ENCODE measurements around the gene RNU1-2.

Gene RNU1-2

GRCh38 chr1:16903458-16903796, 7.6 kb downstream of the RNU1-2 start:
- H3K36me3 Mint-ChIP-seq (ENCODE audit: low read depth), result no peaks in the 10 kb centered on the region
- no peak overlapping the region for H3K4me3 Mint-ChIP-seq
- no peak for TF ChIP-seq CTCF (IDR thresholded peaks at IDR 0.05)
- peaks cover 3% of the 10 kb centered on the region for H3K27me3 Mint-ChIP-seq (ENCODE audit: low read depth, poor library complexity)
- DNase-seq, result no peak
- H3K27ac Mint-ChIP-seq, result peak overlapping the region; percentile 95
- peaks cover 7% of the 10 kb centered on the region for H3K9me3 Mint-ChIP-seq
- peaks cover 31% of the 10 kb centered on the region for H3K4me1 Mint-ChIP-seq

GRCh38 chr1:16904560-16905109, 8.9 kb downstream of the RNU1-2 start:
- Mint-ChIP-seq H3K4me1 (peaks cover 32% of the 10 kb centered on the region), H3K9me3 (peaks cover 7% of the 10 kb centered on the region), H3K4me3 (no peak overlapping the region), H3K27me3 (ENCODE audit: low read depth, poor library complexity) (peaks cover 3% of the 10 kb centered on the region), H3K27ac (no peak overlapping the region), H3K36me3 (ENCODE audit: low read depth) (no peaks in the 10 kb centered on the region)
- TF ChIP-seq CTCF (IDR thresholded peaks at IDR 0.05), result no peak
- peak; percentile 91 for DNase-seq

DNA sequence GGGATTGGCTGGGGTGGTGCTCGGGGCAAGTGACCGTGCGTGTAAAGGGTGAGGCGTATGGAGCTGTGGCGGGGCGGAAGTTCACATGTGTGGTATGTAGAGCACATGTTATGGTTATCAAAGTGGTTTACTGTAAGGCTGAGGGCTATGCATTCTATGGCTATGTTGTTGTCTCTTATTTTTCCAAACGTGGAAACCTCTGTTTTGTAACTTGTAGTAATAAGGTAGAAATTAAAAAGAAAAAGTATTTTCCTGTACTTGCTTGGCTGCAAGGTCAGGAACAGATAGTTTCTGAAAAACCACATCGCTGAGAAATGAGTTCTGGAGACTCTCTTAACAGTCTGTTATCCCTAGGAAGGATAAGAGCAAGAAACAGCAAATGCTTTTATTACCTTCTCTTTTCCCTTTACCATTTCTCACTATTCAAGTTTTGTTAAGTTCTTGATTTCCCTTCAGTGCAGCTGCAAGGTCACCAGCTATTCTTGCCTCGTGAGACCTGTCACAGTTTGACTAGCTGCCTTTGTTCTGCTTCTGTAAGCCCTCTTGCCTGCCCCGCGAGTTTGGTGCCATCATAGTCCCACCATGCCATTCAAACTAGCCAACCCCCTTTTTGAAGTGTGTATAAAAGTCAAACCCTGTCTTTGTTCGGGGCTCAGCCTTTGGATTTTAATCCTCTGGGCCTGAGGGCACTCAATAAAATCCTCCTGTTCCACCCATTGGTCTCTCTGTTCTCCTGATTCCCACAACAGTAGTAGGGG, 9.5 kb downstream of the RNU1-2 start:
- Mint-ChIP-seq H3K27ac (no peak overlapping the region), H3K4me3 (no peak overlapping the region), H3K27me3 (ENCODE audit: low read depth, poor library complexity) (peaks cover 3% of the 10 kb centered on the region), H3K36me3 (ENCODE audit: low read depth) (no peaks in the 10 kb centered on the region), H3K9me3 (peaks cover 7% of the 10 kb centered on the region), H3K4me1 (peaks cover 36% of the 10 kb centered on the region)
- TF ChIP-seq CTCF (IDR thresholded peaks at IDR 0.05), result no peak
- DNase-seq, result peak; percentile 37

GRCh38 chr1:16905868-16906702, 10.3 kb downstream of the RNU1-2 start:
- Mint-ChIP-seq H3K9me3 (peaks cover 7% of the 10 kb centered on the region), H3K36me3 (ENCODE audit: low read depth) (no peaks in the 10 kb centered on the region)

DNA sequence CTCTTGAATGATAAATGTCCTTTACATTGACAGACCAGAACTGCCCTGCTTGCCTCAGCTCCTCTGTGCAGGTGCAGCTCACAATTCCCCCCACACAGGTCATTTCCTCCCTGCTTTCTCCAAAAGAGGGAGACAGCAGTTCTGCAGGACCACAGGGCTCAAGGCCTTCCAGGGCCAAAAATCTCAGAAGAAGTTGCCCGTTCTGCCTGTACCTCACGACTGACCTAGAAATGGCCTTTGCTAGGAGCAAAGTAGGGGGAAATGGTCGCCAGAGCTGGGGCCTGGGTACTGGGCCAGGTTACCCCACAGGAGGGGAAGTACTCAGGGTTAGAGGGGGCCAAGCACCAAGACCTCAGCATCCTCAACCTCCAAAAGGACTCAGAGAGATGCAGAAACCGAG, 11.1 kb downstream of the RNU1-2 start:
- peaks cover 7% of the 10 kb centered on the region for H3K9me3 Mint-ChIP-seq
- no peaks in the 10 kb centered on the region for H3K27me3 Mint-ChIP-seq (ENCODE audit: low read depth, poor library complexity)
- DNase-seq, result no peak
- no peak overlapping the region for H3K27ac Mint-ChIP-seq
- no peak overlapping the region for H3K4me3 Mint-ChIP-seq
- TF ChIP-seq CTCF (IDR thresholded peaks at IDR 0.05), result no peak
- H3K36me3 Mint-ChIP-seq (ENCODE audit: low read depth), result no peaks in the 10 kb centered on the region
- H3K4me1 Mint-ChIP-seq, result peaks cover 27% of the 10 kb centered on the region

More at GRCh38 chr1:16905868-16906702, 10.3 kb downstream of the RNU1-2 start:
- DNase-seq, result no peak
- Mint-ChIP-seq H3K4me1 (peaks cover 29% of the 10 kb centered on the region), H3K4me3 (no peak overlapping the region), H3K27me3 (ENCODE audit: low read depth, poor library complexity) (no peaks in the 10 kb centered on the region), H3K27ac (no peak overlapping the region)
- TF ChIP-seq CTCF (IDR thresholded peaks at IDR 0.05), result no peak

Data from nephron progenitor cell (in vitro differentiated cells).